NCI-H524 (cell line): ENCODE data around the gene AIP.
"Not testable (repeated sequence)": the region's sequence is repeated elsewhere in the genome, so short reads cannot be mapped to it uniquely, and the experiment has no call there.

Source experiments
- DNase-seq, 2 experiments: peaks; one replicate each; lab custom pipeline; 2025; lab: John Stamatoyannopoulos, UW

The AIP gene

GRCh38 chr11:67449116-67449844, 33.5 kb upstream of the AIP start:
- no peak for DNase-seq

DNA sequence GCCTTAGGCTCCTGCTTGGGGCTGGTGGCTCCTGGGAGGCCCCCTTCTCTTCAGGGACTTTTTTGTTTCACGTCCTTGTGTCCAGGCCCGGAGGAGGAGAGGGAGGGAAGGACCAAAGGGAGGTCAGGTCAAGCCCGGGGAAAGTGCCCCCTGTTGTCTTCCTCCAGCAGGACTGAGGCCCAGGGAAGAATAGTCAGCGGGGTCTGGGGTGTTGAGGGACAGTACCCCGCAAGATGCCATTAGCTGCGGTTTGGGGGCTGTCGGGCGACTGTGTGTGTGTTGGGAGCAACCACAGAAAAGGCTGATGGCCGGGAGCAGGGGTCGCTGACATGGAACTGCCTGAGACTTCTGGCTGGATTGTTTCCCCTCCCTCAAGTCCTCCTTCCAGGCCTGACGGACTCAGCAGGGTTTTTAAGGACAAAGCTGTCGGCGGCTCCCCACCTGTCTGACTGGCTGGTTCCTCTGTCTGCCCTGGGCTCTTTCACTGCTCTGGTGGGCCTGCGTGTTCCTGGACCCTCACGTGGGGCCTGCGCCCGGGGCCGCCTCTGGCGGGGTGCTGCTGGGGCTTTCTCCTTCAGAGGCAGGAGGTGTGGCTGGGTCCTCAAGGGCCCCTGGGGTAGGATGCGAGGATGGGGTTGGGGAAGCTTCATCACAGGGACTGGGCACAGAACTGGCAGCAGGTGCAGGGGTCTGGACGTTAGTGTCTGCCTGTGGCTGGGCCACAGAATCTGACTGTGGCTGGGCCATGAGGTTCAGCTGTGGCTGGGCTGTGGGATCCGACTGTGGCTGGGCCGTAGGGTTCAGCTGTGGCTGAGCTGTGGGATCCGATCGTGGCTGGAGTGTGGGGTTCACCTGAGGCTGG, 31.8 kb upstream of the AIP start:
- DNase-seq = no peak

GRCh38 chr11:67451658-67451976, 31.2 kb upstream of the AIP start:
- no peak for DNase-seq

- DNase-seq = no peak
Observed at GRCh38 chr11:67452141-67452952, 30.5 kb upstream of the AIP start, which contains the start of gene GPR152. GPR152 (minus strand) TSS chr11:67452729; CDS start chr11:67452724, 5 bp downstream.

GRCh38 chr11:67453816-67454732, 28.8 kb upstream of the AIP start:
- DNase-seq = no peak

GRCh38 chr11:67455054-67455453, 27.8 kb upstream of the AIP start, which contains the start of gene CABP4:
CABP4 (plus strand) TSS chr11:67455354; CDS start chr11:67455424, 70 bp downstream.
- no peak for DNase-seq

DNA sequence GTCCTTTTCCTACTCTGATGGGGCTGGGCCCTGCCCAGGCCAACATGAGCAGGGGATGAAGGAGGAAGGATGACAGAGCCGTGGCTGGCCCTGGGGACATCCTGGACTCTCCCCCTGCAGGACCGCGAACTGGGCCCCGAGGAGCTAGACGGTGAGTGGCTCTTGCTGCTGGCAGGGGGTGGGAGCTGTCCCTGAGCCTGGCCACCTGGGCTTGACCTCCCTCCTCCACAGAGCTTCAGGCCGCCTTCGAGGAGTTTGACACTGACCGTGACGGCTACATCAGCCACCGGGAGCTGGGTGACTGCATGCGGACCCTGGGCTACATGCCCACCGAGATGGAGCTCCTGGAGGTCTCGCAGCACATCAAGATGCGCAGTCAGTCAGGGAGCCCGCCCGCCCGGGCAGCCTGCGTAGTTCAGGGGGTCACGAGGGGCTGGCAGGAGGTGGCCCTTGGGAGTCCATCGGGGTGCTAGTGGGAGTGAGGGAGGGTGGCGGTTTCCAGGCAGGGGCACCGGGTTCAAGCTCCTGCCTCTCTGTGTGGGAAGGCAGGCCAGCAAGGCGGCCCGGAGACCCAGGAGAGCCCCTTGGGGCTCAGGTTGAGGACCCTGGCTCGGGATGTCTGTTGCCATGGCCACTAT, 26.6 kb upstream of the AIP start:
- no peak for DNase-seq

DNA sequence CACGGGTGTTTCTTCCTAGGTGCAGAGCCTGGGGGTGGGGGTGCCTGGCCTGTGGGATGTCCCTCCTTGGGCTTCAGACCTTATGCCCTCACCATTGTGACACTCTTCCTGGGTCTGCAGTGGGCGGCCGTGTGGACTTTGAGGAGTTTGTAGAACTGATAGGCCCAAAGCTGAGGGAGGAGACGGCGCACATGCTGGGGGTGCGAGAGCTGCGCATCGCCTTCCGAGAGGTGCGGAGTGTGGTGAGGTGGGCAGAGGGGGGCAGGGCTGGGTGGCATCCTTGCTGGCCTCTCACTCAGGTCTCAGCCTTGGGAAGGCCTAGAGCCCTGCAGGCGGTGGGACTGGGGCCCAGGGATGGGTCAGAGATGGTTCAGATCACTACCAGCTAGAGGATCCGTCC, 25.4 kb upstream of the AIP start:
- DNase-seq = no peak

DNA sequence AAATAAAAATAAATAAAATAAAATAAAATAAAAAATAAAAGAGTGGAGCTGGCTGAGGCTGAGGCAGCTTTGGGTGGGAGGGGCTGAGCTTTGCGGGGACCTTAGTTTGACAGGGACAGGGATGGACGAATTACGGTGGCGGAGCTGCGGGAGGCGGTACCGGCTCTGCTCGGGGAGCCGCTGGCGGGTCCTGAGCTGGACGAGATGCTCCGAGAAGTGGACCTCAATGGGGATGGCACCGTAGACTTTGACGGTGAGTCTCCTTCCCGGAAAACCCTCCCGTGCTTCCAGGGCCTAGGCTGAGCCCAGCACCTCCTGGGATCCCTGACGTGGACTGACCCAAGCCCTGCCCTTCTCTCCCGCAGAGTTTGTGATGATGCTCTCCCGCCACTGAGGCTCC, 24.6 kb upstream of the AIP start:
- DNase-seq = no peak

DNA sequence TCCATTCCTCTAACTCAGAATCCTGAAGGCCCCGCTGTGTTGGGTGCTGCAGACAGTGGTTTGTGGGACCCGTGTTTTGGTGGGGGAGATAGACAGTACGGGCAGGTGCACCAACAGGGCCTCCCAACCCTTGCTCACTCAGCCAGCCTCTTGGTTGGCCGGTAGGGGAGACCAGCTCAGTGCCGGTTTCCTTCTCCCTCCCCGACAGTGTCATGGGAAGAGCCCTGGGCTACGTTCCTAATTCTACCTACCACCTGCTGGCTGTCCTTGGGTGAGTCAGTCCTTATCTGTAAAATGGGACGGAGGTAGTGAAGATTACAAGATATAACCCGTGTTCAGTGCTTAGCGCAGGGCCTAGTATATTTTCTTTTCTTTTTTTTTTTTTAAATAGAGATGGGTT, 19.6 kb upstream of the AIP start:
- DNase-seq = no peak

DNA sequence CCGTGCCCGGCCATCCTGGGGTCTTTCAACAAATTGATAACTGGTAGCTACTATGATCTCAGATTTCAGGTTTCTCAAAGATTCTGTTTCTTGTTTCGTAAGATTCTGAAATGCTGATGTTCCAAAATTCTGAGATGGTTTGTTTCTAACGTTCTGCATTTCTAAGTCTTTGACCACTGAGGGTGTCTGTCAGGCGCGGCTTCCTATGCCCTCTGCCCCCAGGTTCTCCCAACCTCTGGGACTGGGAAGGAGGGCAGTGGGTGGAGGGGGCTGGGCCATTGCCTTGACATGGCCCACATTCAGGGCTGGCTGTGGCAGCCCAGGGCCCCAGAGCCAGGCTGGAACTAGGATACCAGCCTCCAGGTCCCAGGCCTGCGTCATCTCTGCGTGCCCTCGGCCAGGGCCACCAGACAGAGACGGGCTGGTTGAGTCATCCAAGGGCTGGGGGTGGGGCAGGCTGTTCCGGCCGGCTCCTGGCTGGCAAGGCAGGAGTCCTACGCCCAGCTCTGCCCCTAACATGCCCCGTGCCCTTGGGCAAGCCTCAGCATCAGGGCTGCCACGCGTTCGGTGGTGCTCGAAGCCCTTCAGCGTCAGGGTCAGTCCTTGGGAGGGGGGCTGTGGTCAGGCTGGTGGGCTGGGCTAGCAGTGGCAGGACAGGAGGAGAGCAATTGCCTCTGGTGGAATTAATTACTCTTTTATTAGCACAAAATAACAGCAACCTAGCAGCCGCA, 19.0 kb upstream of the AIP start:
- no peak for DNase-seq

DNA sequence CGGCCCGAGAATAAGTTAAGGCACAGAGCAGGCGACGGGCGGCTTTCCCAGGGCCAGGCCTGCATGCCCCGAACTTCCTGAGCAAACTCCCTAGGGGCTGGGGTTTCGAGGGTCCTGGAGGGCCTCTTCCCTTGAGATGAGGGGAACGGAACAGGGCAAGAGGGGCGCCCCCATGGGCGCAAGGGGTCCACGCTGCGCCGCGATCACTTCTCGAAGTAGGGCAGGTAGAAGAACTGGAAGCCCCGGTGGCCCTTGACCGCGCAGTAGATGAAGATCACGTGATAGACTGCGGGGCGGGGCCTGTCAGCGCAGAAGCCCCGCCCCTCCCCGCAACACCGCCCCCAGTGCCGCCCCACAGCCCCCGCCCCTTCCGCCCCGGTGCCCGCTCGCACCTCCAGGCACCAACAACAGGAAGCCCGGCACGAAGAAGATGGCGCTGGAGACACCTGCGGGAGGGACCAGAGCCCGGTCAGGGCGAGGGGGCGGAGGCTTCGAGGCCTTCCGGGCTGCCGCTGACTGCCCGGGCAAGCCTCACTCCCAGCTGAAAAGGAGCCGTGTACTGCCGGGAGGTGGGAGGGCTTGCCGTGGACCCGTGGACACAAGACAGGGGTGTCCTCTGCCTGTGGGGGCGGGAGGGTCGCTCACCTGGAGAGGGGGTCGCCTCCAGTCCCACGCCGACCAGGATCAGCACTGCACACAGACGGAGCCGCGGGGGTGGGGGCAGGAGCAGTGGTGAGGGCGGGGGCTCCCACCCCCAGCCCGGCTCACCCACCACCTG, 18.2 kb upstream of the AIP start:
- peak; percentile 49 to 69 for DNase-seq

GRCh38 chr11:67465189-67465510, 17.7 kb upstream of the AIP start:
- no peak for DNase-seq

- DNase-seq = not testable (repeated sequence)
Observed at GRCh38 chr11:67465530-67465929, 17.3 kb upstream of the AIP start.

GRCh38 chr11:67466367-67466766, 16.5 kb upstream of the AIP start:
- no peak for DNase-seq

DNA sequence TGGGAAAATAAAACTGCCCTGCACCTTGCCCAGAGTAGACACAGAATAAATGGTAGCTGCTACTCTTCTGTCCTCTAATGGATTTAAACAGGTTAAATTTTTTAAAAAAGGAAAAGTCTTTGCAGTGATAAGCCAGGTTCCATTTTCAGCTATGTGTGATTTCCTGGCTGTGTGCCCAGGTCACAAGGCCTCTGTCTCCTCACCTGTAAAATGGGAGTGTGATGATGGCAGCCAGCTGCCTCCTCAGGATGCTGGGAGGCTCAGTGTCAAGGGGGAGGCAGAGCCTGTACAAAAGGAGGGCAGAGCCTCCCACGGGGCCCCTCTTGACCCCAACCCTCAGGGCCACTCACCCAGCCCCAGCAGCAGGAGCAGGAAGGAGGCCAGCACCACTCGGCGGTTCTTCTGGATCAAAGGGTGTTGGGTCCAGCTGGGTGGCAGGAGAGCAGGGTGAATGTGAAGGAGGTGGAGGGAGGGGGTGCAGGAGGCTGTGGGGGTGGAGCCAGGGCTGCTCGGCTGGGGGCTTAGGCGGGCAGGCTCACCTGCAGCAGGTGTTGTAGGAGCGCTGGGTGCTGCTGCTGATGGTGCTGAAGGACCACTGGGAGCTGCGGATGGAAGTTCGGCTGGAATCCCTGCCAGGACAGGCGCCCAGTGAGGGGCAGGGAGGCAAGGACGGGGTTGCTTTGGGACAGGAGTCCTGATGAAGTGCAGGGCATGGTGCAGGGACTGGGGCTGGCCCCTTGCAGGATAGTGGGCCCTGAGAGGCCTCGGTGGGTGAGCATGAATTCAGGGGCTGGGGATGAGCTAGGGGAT, 15.7 kb upstream of the AIP start:
- DNase-seq = no peak

GRCh38 chr11:67468056-67468455, 14.8 kb upstream of the AIP start:
- DNase-seq = no peak

DNA sequence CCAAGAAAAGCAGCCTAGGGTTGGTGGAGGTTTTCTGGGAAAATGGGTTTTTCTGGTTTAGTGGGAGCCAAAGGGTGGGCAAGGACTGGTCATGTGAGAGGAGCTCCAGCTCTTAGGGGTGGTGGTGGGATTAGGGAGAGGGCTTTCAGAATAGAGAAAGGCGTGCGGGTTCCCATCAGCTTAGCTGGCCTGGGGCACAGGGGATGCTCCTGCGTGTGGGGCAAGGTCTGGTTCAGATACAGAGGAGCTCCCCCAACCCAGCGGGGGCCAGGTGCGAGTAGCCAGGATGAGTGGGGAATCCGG, 14.4 kb upstream of the AIP start:
- no peak for DNase-seq
